ENCODE measurements around the gene POU4F1. TPM values are rescaled to one million over a fixed set of nuclear protein-coding genes. Genes with fewer than 3 reads are reported as not detected.
A peak's percentile ranks its signal among the peaks of the same experiment; 100 is the strongest.
"Not testable (repeated sequence)": the region's sequence is repeated elsewhere in the genome, so short reads cannot be mapped to it uniquely, and the experiment has no call there.

POU4F1 gene
- total RNA-seq, result under 1 TPM in 1 of 2 donors, not detected in 1; 0.06 TPM
- long read RNA-seq, result 0 reads

GRCh38 chr13:78603240-78603957, at the start of gene POU4F1:
Gene POU4F1, minus strand, starts transcription at chr13:78603552. Its CDS starts 226 bp downstream, at chr13:78603326.
- ATAC-seq (peak; percentile 92), DNase-seq (peak; percentile 61 to 71)
- intact Hi-C loops (cut with DNase I, micrococcal nuclease), result no loop called here

- DNase-seq, result no peak
- intact Hi-C loops (cut with DNase I, micrococcal nuclease), result no loop called here
- ATAC-seq, result no peak
These were observed 49.3 kb upstream of the POU4F1 start for GRCh38 chr13:78652651-78653050.

GRCh38 chr13:78650717-78651083, 47.3 kb upstream of the POU4F1 start:
- intact Hi-C loops (cut with DNase I, micrococcal nuclease), result no loop called here
- DNase-seq (no peak), ATAC-seq (no peak)

- DNase-seq (no peak), ATAC-seq (no peak)
- intact Hi-C loops (cut with DNase I, micrococcal nuclease), result no loop called here
These were observed 46.8 kb upstream of the POU4F1 start for GRCh38 chr13:78649997-78650716.

- ATAC-seq; intact Hi-C loops (cut with DNase I, micrococcal nuclease); DNase-seq: not testable (repeated sequence)
These were observed 43.8 kb upstream of the POU4F1 start for GRCh38 chr13:78647109-78647678.

GRCh38 chr13:78638216-78638615, 34.9 kb upstream of the POU4F1 start:
- intact Hi-C loops (cut with DNase I, micrococcal nuclease), result no loop called here
- no peak for DNase-seq
- ATAC-seq, result no peak

- no peak for ATAC-seq
- intact Hi-C loops (cut with DNase I, micrococcal nuclease), result no loop called here
These were observed 33.1 kb upstream of the POU4F1 start for GRCh38 chr13:78636495-78636894.

GRCh38 chr13:78632996-78633395, 29.6 kb upstream of the POU4F1 start:
- no peak for DNase-seq
- intact Hi-C loops (cut with DNase I, micrococcal nuclease), result no loop called here
- ATAC-seq, result no peak

More at GRCh38 chr13:78636495-78636894, 33.1 kb upstream of the POU4F1 start:
- no peak for DNase-seq

GRCh38 chr13:78631077-78631476, 27.7 kb upstream of the POU4F1 start:
- ATAC-seq (peak; percentile 99), DNase-seq (no peak)
- intact Hi-C loops (cut with DNase I, micrococcal nuclease), result no loop called here

GRCh38 chr13:78630511-78630910, 27.2 kb upstream of the POU4F1 start:
- intact Hi-C loops (cut with DNase I, micrococcal nuclease), result no loop called here
- no peak for DNase-seq
- ATAC-seq, result no peak

- ATAC-seq (no peak), DNase-seq (no peak)
- intact Hi-C loops (cut with DNase I, micrococcal nuclease), result no loop called here
These were observed 22.0 kb upstream of the POU4F1 start for GRCh38 chr13:78625384-78625783.

- DNase-seq (no peak), ATAC-seq (no peak)
- intact Hi-C loops (cut with DNase I, micrococcal nuclease), result no loop called here
These were observed 19.8 kb upstream of the POU4F1 start for GRCh38 chr13:78623132-78623531.

- no peak for DNase-seq
- intact Hi-C loops (cut with DNase I, micrococcal nuclease), result no loop called here
- no peak for ATAC-seq
These were observed 17.7 kb upstream of the POU4F1 start for GRCh38 chr13:78620936-78621470.

- intact Hi-C loops (cut with DNase I, micrococcal nuclease), result no loop called here
- ATAC-seq (peak; percentile 71), DNase-seq (no peak)
These were observed 15.1 kb upstream of the POU4F1 start for GRCh38 chr13:78618411-78618810.

- intact Hi-C loops (cut with DNase I, micrococcal nuclease), result no loop called here
- no peak for ATAC-seq
These were observed 7.7 kb upstream of the POU4F1 start for GRCh38 chr13:78611040-78611439.

GRCh38 chr13:78610381-78610883, 7.1 kb upstream of the POU4F1 start:
- intact Hi-C loops (cut with DNase I, micrococcal nuclease), result no loop called here
- no peak for ATAC-seq
- DNase-seq, result no peak

More at GRCh38 chr13:78611040-78611439, 7.7 kb upstream of the POU4F1 start:
- no peak for DNase-seq

- ATAC-seq (peak; percentile 33), DNase-seq (peak in 1 of 2 donors; percentile 24)
- intact Hi-C loops (cut with DNase I, micrococcal nuclease), result no loop called here
These were observed 6.3 kb upstream of the POU4F1 start for GRCh38 chr13:78609464-78610205.

GRCh38 chr13:78608688-78609463, 5.5 kb upstream of the POU4F1 start:
- peak in 1 of 2 donors; percentile 13 for DNase-seq
- peak; percentile 36 for ATAC-seq
- intact Hi-C loops (cut with DNase I, micrococcal nuclease), result no loop called here
